DND-41 (cell line): ENCODE data around the gene CMSS1.

Experiments used
- ATAC-seq: fragments of 200-7000 bp; cut with Tn5 transposase; 3 replicates; pipeline ENCODE4 v1.9.1; 2021; ENCODE audit warnings: low read depth; ENCODE audit not compliant: insufficient read depth
- DNase-seq: peaks from one replicate; pipeline ENCODE4 v3.0.0-alpha.2; 2020
- H2AFZ ChIP-seq: 2 replicates; pipeline ENCODE4 v1.6.0; 2012; ENCODE audit warnings: low read depth, low read length
- H3K27ac ChIP-seq: 2 replicates; pipeline ENCODE4 v1.5.1; 2012; ENCODE audit warnings: low read length, inconsistent platforms
- H3K27me3 ChIP-seq: fragments of 200-600 bp; sonication (generic); 2 replicates; pipeline ENCODE4 v1.6.0; 2012; ENCODE audit warnings: low read length, mild to moderate bottlenecking, inconsistent platforms; ENCODE audit not compliant: insufficient read depth, poor library complexity
- H3K36me3 ChIP-seq: 2 replicates; pipeline ENCODE4 v1.5.1; 2012; ENCODE audit warnings: low read length, inconsistent platforms; ENCODE audit not compliant: insufficient read depth
- H3K4me1 ChIP-seq: 2 replicates; pipeline ENCODE4 v1.5.1; 2012; ENCODE audit warnings: mild to moderate bottlenecking, low read length; ENCODE audit not compliant: insufficient read depth
- H3K4me2 ChIP-seq: 2 replicates; pipeline ENCODE4 v1.6.0; 2012; ENCODE audit warnings: mild to moderate bottlenecking, moderate library complexity, low read length, inconsistent platforms; ENCODE audit not compliant: insufficient read depth
- H3K4me3 ChIP-seq, 2 experiments: fragments of 200-600 bp in 1 of 2; shearing (Covaris generic) in 1 of 2; 2 replicates each; pipeline ENCODE4 v1.5.1; 2012 to 2016; ENCODE audit warnings: inconsistent platforms in 2 of 2, low read length in 2 of 2, mild to moderate bottlenecking in 2 of 2, low read depth in 1 of 2, moderate library complexity in 1 of 2
- H3K79me2 ChIP-seq: 2 replicates; pipeline ENCODE4 v1.6.0; 2012; ENCODE audit warnings: low read length, inconsistent platforms; ENCODE audit not compliant: insufficient read depth
- H3K9ac ChIP-seq: 2 replicates; pipeline ENCODE4 v1.6.0; 2012; ENCODE audit warnings: low read depth, mild to moderate bottlenecking, inconsistent platforms, low read length, moderate library complexity
- H3K9me3 ChIP-seq: 2 replicates; pipeline ENCODE4 v1.5.1; 2012; ENCODE audit warnings: low read length, moderate library complexity, mild to moderate bottlenecking, inconsistent platforms; ENCODE audit not compliant: insufficient read depth, severe bottlenecking
- H4K20me1 ChIP-seq: 2 replicates; pipeline ENCODE4 v1.6.0; 2012; ENCODE audit warnings: low read length; ENCODE audit not compliant: insufficient read depth
- EZH2 ChIP-seq: IDR thresholded peaks from 3 replicates; pipeline ENCODE4 v1.6.1; 2012; ENCODE audit warnings: borderline replicate concordance, low read depth, mild to moderate bottlenecking, moderate library complexity, low read length, inconsistent platforms; ENCODE audit not compliant: severe bottlenecking
- TF ChIP-seq, protein P1 (sequence below): IDR thresholded peaks from 2 replicates; pipeline ENCODE4 v1.5.1; 2012; ENCODE audit warnings: borderline replicate concordance, low read length, moderate library complexity, mild to moderate bottlenecking; ENCODE audit not compliant: poor library complexity, severe bottlenecking; ENCODE audit errors: extremely low read depth

CMSS1 gene

DNA sequence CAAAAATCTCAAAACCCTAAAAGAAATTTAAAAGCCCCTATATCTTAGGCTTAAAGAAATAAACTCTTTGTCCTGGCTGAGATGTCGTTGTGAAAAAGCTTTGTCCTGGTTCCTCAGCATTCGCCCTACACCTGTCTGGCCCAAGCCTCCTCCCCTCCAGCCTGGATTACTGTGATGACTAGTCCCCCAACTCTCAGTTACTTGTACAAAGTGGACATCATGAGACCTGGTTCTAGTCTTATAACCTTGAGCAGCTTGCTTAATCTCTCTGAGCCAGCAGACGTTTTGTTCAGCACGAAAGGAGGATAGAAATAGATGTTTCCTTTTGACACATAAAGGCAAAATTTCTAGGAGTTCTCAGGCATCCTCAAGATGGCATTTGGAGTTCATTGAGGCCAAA lies 245.0 kb downstream of the CMSS1 start:
- Histone ChIP-seq H2AFZ (no peak overlapping the region), H4K20me1 (no peaks in the 10 kb centered on the region), H3K4me2 (no peak overlapping the region), H3K36me3 (no peaks in the 10 kb centered on the region), H3K9ac (no peak overlapping the region), H3K4me1 (no peaks in the 10 kb centered on the region), H3K4me3 (no peak overlapping the region), H3K79me2 (no peaks in the 10 kb centered on the region), H3K27me3 (no peaks in the 10 kb centered on the region), H3K27ac (no peak overlapping the region), H3K9me3 (no peaks in the 10 kb centered on the region)
- ATAC-seq (no peak), DNase-seq (no peak)
- TF ChIP-seq, protein P1, sequence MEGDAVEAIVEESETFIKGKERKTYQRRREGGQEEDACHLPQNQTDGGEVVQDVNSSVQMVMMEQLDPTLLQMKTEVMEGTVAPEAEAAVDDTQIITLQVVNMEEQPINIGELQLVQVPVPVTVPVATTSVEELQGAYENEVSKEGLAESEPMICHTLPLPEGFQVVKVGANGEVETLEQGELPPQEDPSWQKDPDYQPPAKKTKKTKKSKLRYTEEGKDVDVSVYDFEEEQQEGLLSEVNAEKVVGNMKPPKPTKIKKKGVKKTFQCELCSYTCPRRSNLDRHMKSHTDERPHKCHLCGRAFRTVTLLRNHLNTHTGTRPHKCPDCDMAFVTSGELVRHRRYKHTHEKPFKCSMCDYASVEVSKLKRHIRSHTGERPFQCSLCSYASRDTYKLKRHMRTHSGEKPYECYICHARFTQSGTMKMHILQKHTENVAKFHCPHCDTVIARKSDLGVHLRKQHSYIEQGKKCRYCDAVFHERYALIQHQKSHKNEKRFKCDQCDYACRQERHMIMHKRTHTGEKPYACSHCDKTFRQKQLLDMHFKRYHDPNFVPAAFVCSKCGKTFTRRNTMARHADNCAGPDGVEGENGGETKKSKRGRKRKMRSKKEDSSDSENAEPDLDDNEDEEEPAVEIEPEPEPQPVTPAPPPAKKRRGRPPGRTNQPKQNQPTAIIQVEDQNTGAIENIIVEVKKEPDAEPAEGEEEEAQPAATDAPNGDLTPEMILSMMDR = no peak
- TF ChIP-seq EZH2 = no peak

DNA sequence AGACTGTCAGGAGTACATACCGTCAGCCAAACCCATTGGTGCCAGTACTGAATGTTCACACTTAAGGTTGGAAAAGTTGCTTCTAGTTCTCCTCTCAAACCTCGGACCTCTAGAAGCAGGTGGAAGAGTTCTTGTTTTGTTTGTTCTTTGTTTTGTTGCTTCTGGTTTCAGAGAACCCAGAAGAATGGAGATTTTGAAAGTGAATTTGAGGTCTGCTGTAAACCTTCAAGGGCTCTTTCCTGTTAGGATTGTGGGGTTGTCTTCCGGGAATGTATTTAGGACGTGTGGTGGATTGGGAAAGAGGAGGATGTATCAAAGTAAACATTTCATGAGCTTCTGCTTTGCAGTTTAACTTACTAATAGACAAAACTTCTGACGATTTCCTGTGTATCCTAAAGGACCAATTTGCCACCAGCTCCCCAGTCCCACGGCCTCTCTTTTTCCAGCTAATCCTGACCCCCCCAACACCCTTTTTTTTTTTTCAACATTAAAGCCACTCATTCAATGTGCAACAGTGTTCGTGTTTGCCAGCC lies 246.3 kb downstream of the CMSS1 start:
- Histone ChIP-seq H3K9ac (no peak overlapping the region), H3K4me1 (peaks cover 3% of the 10 kb centered on the region), H3K4me2 (no peak overlapping the region), H3K4me3 (no peak overlapping the region), H3K36me3 (no peaks in the 10 kb centered on the region), H3K27ac (no peak overlapping the region), H4K20me1 (no peaks in the 10 kb centered on the region), H3K9me3 (no peaks in the 10 kb centered on the region), H3K79me2 (no peaks in the 10 kb centered on the region), H2AFZ (no peak overlapping the region), H3K27me3 (no peaks in the 10 kb centered on the region)
- DNase-seq (no peak), ATAC-seq (no peak)
- no peak for TF ChIP-seq EZH2
- TF ChIP-seq, protein P1 = no peak

DNA sequence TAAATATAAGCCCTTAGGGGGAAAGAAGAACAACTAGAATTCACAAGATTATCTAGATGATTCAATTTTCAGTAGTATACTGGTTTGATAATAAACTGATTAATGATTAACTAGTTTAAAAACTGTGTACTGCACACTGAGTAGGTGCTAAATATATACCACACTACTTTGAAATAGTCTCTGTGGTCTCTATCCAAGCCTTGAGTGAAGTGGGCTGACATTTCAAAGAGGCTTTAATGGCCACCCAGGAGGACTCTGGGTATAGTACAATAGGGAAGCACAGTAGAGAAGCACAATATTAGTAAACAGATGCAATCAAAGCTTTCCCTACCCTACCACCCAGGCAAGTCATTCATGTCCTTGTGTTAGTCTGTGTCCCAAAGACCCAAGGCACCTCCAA lies 249.9 kb downstream of the CMSS1 start:
- no peaks in the 10 kb centered on the region for H3K79me2 ChIP-seq
- TF ChIP-seq, protein P1 = no peak
- TF ChIP-seq EZH2 = no peak
- H3K27me3 ChIP-seq = no peaks in the 10 kb centered on the region
- H3K36me3 ChIP-seq = no peaks in the 10 kb centered on the region
- no peaks in the 10 kb centered on the region for H3K9me3 ChIP-seq
- H3K9ac ChIP-seq = no peak overlapping the region
- H3K4me3 ChIP-seq = no peak overlapping the region
- peaks cover 13% of the 10 kb centered on the region for H3K4me1 ChIP-seq
- no peak overlapping the region for H2AFZ ChIP-seq
- no peaks in the 10 kb centered on the region for H4K20me1 ChIP-seq
- ATAC-seq (no peak), DNase-seq (no peak)
- H3K27ac ChIP-seq = no peak overlapping the region
- H3K4me2 ChIP-seq = no peak overlapping the region

DNA sequence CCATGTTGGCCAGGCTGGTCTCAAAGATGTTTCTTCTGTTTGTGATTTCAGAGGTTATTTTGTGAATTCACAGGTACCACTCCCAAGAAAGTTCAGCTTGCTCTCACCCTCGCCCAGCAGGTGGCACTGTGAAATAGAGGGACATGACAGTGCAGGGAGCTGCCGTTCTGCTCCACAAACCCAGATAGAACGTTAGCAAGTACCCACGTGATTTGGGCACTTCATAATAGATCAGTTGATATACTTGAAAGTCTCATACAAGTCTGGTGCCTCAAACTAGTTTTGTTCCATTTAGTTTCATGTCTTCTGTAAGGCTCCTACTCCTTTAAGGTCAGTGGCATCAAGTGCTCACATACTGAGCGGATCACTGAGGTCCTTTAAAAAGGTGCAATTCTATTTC lies 251.2 kb downstream of the CMSS1 start:
- Histone ChIP-seq H3K27ac (no peak overlapping the region), H4K20me1 (no peaks in the 10 kb centered on the region), H3K27me3 (no peaks in the 10 kb centered on the region), H3K79me2 (no peaks in the 10 kb centered on the region), H3K4me3 (no peak overlapping the region), H3K4me1 (peaks cover 25% of the 10 kb centered on the region), H2AFZ (peak overlapping the region; percentile 2; the same call in 1 of the 2 replicates), H3K9me3 (no peaks in the 10 kb centered on the region), H3K4me2 (peak overlapping the region; percentile 30; the same call in 1 of the 2 replicates), H3K36me3 (no peaks in the 10 kb centered on the region), H3K9ac (no peak overlapping the region)
- peak; percentile 84 for DNase-seq
- TF ChIP-seq, protein P1 = peak; percentile 88
- no peak for TF ChIP-seq EZH2
- peak; percentile 86 for ATAC-seq
